Measurements from ENCODE around the gene COX7A2. TPM values are rescaled to one million over a fixed set of nuclear protein-coding genes. Genes with fewer than 3 reads are reported as not detected.

COX7A2 gene
- total RNA-seq, 1 donor from 2014 or later = 353 TPM

- DNase-seq (ENCODE audit: low spot score) = no peak
Observed at GRCh38 chr6:75268121-75268987, 24.8 kb upstream of the COX7A2 start.

DNA sequence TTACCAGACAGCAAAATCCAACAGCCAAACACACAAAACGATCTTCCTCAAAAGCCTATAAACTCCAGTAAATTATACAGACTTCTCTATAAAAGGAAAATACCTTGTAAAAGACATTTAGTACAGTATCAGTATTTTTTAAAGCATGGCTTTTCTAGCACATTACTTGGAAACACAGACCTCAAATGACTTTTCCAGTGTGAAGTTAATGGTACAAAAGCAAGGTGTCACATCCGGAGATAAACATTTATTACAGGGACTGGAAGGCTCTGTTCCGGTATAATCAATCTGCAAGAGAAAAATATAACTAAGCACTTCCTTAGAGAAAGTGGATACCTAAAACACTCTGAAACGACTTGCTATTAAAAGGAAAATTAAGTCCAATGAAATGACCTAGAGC lies 23.9 kb upstream of the COX7A2 start:
- no peak for DNase-seq (ENCODE audit: low spot score)

DNA sequence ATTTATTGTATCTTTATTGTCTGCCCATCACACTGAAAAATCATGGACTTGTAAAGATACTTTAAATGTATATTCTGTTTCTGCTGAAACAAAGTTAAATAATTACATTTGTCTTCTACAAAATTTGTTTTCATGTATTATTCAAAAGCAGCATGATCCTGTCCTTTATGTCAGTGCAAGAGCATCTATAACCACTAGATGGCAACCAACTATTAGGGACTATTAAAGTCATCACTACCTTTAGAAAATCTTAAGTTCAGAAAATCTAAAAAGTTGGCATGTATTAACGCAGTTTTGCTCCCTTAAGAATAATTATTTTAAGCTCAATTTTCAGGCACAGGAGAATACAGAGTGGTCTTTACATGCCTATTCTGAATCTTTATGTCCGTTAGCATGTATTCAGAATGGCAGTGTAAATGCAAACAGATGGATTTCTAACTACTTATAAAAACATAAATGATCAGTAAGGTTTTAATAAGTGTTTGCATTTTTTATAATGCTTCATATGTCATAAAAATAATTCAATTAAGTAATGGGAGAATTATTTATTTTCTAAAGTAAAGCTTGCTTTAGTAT lies 23.2 kb upstream of the COX7A2 start:
- no peak for DNase-seq (ENCODE audit: low spot score)

GRCh38 chr6:75263401-75263750 lies 19.8 kb upstream of the COX7A2 start:
- no peak for DNase-seq (ENCODE audit: low spot score)

DNA sequence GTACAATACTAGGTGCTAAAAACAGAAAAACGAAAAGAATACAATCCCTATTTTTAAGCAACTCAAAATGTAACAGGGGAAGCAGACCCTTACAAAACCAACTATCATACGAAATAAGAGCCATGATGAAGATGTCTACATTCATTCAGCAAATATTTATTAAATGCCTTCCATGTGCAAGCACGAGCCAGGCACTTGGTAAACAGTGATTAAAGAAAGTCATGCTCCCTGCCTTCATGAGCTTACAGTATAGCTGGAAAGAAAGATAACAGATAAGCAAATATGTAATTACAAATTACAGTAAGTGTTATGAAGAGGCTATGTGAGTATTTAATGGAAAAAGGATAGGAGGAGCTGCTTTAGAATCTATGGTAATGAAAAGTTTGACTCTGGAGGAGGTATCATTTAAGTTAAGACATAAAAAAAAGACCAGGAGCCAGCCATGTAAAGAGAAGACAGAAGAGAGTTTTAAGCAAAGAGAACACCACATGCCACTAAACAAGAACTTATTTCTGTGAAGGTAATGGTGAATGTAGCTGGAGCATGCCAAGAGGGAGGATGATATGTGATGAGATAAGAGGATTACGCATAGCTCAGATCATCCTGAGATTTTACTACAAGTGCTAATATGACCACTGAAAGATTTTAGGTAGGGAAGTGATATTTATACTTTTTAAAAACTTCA lies 19.3 kb upstream of the COX7A2 start:
- DNase-seq (ENCODE audit: low spot score) = no peak

DNA sequence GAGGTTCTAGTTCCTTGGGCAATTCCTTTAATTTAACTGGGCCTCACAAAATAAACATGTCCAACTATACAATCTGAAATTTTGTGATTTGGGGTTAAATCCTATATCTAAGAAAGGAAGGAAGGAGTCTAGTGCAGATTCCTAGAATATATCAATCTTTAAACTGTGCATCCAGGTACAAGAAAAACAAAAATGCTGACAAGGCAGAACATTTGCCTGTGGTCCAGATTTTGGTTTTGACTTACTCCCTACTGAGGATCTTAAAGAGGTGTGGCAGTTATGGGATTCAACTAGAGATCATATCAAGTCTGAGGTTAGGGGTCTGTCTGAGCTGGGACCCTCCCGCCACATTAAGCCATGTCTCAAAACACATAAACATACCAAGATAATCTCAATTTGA lies 17.7 kb upstream of the COX7A2 start:
- no peak for DNase-seq (ENCODE audit: low spot score)

DNA sequence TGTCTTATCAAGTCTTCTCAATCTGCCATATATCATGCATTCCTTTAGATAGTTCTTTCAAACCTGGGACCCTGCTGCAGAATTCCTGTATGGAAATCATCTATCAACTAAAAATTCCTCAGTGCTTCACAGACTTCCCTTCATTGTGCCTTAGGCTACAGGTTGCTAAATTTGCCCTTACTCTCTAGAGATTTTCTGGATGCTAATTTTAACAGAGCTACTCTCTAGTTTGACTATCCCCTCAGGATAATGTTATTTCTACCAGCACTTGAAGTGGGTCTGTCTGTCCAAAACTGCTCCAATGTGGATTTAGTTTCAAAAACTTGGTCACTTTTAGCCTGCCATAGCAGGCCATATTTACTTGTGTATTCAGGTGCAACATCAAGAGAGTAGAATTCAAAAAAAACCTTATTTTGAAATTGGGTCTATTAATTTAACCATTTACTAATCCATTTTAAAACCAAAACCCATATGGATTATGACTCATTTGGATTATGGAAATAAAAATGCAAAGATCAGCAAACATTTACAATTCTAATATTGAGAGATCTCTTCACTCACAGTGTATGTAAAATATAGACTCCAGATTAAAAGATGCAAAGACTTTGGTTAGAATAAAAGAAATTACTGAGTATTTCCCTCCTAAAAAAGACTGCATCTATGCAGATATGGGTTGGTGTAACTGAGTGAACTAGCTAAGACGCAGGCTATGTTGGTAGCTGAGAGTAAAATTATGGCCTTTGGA lies 13.9 kb upstream of the COX7A2 start:
- DNase-seq (ENCODE audit: low spot score) = no peak

GRCh38 chr6:75250552-75250951 lies 7.0 kb upstream of the COX7A2 start:
- DNase-seq (ENCODE audit: low spot score) = no peak

- DNase-seq (ENCODE audit: low spot score) = no peak
Observed at GRCh38 chr6:75249837-75250236, 6.2 kb upstream of the COX7A2 start.

DNA sequence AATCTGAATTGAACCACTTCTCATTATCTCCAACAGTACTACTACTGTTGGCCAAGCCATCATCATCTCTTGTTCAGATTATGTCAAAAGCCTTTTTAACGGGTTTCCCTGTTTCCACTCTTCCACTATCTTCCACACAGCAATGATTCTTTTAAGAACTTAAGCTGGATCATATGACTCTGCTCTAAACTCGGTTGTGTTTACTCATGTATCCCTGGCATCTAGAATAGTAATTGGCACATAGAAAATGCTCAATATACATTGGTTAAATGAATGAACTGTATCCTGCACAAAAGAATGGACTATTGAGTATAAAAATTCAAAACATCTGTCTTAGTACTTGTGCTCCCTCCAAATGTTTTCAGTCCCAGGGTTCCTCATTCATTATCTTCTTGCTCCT lies 2.8 kb upstream of the COX7A2 start:
- DNase-seq (ENCODE audit: low spot score) = no peak

DNA sequence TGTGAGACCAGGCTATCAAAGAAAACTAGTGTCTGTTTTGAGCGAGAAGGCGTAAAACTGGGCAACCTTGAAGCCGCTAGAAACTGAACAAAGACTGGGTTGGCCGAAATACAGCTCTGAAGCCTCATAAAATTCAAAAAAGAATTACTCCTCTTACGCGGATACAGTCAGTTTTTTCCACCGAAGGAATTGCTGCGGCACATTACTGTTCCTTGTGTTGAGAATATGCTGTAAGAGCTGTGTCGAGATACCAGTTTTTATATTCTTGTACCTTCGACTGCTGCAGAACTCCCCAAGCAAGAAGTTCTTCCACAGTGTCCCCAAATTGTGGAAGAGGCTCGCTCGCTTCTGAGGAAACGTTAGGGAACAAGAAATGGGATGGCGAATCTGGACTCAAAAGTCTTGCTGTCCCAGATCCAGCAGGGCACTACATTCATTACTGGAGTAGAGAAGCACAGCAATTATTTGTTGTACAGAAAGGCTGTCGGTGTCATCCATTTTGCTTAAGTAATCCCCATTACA lies 523 bp upstream of the COX7A2 start:
- DNase-seq (ENCODE audit: low spot score) = no peak

DNA sequence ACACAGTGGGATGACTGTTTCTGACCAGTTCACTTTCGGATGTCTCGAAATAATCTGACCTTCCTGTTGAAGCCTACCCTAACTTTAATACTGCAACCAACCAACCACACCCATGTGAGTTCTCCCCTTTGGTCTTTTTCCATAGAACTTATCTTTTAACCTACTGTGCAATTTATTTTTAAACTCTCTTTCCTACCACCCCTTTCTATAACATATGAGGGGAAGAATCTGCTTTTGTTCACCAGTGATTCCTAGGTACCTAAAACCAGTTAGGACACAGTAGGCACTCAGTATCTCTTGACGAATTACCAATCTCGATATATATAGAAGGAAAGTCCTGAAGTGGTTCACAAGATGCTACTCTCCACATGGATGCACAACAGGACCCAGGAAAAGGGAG lies 7.0 kb downstream of the COX7A2 start:
- no peak for DNase-seq (ENCODE audit: low spot score)

- no peak for DNase-seq (ENCODE audit: low spot score)
Observed at GRCh38 chr6:75235271-75235670, 8.3 kb downstream of the COX7A2 start.

GRCh38 chr6:75234126-75234865 lies 9.3 kb downstream of the COX7A2 start:
- DNase-seq (ENCODE audit: low spot score) = no peak

DNA sequence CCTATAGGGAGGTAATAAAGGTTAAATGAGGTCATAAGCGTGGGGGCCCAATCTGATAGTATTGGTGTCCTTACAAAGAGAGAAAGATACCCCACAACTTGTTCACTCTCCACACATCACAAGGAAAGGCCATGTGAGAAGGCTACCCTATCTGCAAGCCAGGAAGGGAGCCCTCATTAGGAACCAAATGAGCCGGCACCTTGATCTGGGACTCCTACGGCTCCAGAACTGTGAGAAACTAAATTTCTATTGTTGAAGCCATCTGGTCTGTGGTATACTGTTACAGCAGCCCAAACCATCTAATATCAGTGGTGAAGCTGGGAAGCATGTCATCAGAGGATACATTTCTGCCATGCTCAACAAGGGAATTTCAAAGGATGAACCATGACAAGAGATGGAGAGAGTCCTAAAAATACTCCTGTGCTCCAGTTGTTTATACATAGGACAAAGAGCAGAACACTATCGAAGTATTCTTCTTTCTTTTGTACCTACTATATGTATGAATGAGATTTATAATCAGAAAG lies 10.4 kb downstream of the COX7A2 start:
- no peak for DNase-seq (ENCODE audit: low spot score)

GRCh38 chr6:75230484-75231325 lies 12.9 kb downstream of the COX7A2 start:
- no peak for DNase-seq (ENCODE audit: low spot score)

DNA sequence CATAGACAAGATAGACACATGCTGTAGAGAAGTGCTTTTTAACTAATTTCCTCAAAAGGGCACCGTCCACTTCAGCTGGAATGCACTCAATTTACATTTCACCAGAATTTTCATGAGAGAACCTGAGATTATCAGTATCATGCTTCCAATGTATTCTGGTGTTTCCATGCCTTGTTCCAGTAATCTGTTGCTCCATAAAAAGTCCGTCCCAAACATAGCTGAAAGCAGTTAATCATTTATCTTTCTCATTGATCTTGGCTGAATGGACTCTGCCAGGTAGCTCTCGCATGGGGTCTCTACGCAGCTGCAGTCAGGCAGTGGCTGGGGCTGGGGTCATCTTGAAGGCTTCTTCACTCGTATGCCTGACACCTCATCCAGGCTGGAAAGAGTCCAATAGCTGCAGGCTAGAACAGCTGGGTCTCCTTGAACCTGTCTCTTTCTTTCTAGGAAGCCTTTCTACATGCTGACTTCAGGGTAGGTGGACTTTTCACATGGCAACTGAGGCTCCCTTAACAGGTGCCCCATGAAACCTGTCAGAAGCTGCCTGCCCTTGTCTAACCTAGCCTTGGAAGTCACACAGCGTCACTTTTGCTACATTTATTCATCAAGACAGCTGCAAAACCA lies 19.2 kb downstream of the COX7A2 start:
- DNase-seq (ENCODE audit: low spot score) = no peak

- no peak for DNase-seq (ENCODE audit: low spot score)
Observed at GRCh38 chr6:75223428-75223827, 20.2 kb downstream of the COX7A2 start.

DNA sequence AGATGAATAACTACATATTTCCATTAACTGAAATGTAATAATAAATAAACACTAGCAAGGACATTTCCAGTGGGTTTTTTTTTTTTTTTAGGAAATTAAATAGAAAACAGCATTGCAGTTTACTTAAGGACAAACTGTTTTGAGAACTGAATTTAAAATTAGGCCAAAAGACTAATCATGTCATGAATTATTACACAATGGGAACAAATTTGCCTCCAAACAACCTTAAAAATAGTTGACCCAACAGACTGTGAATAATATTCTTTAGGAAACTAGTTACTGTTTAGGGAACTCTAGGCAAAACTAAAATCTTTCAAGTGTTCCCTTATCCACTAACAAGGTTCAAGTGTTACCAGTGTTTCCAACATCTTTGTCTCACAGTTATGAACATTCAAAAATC lies 21.3 kb downstream of the COX7A2 start:
- DNase-seq (ENCODE audit: low spot score) = no peak

GRCh38 chr6:75221116-75221515 lies 22.5 kb downstream of the COX7A2 start:
- DNase-seq (ENCODE audit: low spot score) = no peak

All from ureter (tissue), 1 donor.